Measurements from ENCODE around the gene SRRM3.

- TF ChIP-seq POLR2A (IDR thresholded peaks at IDR 0.05; ENCODE audit: low read depth, low read length), result no peak
- no peak for TF ChIP-seq TAF1 (IDR thresholded peaks at IDR 0.05; ENCODE audit: low read depth, low read length)
- no peak for TF ChIP-seq POLR2AphosphoS5 (IDR thresholded peaks at IDR 0.05; ENCODE audit: low read depth, low read length)
- TF ChIP-seq POU2F2 (IDR thresholded peaks at IDR 0.05; ENCODE audit: low read depth, low read length), result no peak
- no peak for TF ChIP-seq PAX5 (IDR thresholded peaks at IDR 0.05; ENCODE audit: insufficient read depth, low read length, severe bottlenecking)
Observed at GRCh38 chr7:76246804-76247389, 45.2 kb downstream of the SRRM3 start.

All from GM12891 (cell line).